Stimulated activated naive CD8-positive, alpha-beta T cell treated with anti-CD3 and anti-CD28 coated beads, Interleukin-15, amount 100 ng/mL, for 72 hours (primary cell): ENCODE measurements around the gene HLCS.

ENCODE experiments used
- ATAC-seq: fragments of 150-1000 bp; cut with Tn5 transposase; 2 replicates; pipeline ENCODE4 v1.10.0; 2021; ENCODE audit warnings: mild to moderate bottlenecking, moderate library complexity
- DNase-seq, 2 donors: peaks; one replicate each; pipeline ENCODE4 v3.0.0; 2021 to 2022
- H3K27ac Mint-ChIP-seq, 2 donors: one replicate each; pipeline ENCODE4 v1.8.0; 2022; ENCODE audit warnings: mild to moderate bottlenecking in 2 of 2, mixed read lengths in 2 of 2, moderate library complexity in 2 of 2
- H3K27me3 Mint-ChIP-seq: one replicate; pipeline ENCODE4 v1.8.0; 2022; ENCODE audit warnings: mixed read lengths
- H3K4me1 Mint-ChIP-seq: one replicate; pipeline ENCODE4 v1.8.0; 2022; ENCODE audit warnings: mild to moderate bottlenecking, mixed read lengths
- H3K4me3 Mint-ChIP-seq, 2 donors: one replicate each; pipeline ENCODE4 v1.8.0; 2022; ENCODE audit warnings: mild to moderate bottlenecking in 2 of 2, mixed read lengths in 2 of 2, moderate library complexity in 1 of 2
- H3K9me3 Mint-ChIP-seq, 2 donors: one replicate each; pipeline ENCODE4 v1.8.0; 2022; ENCODE audit warnings: mixed read lengths in 2 of 2

The HLCS gene

DNA sequence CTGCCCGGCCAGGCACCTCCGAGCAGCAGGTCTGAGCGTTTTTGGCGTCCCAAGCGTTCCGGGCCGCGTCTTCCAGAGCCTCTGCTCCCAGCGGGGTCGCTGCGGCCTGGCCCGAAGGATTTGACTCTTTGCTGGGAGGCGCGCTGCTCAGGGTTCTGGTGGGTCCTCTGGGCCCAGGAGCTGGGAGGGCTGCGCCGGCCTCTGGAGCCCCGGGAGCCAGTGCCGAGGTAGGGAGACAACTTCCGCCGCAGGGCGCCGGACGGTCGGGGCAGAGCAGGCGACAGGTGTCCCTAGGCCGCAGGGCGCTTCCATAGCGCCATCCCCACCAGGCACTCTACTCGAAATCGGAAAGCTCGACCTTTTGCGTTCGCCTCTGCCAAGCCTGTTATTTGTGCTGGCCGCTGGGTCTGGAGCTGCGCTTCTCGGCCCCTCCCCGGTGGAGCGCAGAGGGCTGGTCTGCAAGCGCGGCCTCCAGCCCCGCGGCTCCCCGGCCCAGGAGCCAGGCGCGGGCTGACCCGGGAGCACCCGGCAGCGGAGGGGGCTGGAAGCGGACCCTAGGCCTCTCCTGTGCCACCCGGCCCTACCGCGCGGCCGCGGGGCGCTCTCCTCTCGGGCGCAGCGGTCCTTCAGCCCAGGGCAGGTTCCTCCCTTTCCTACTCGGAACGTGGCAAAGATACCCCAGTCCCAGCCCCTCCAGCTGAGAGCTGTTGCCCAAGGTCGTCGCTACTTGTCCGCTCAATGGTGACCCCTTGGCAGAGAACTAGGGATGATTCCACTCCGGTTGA lies 265.3 kb downstream of the HLCS start:
- peaks cover 84% of the 10 kb centered on the region for H3K4me1 Mint-ChIP-seq
- ATAC-seq, result peak; percentile 29
- H3K27ac Mint-ChIP-seq, result peak overlapping the region in 1 of 2 donors; percentile 12
- H3K9me3 Mint-ChIP-seq, result no peaks in the 10 kb centered on the region
- peak in 1 of 2 donors; percentile 23 for DNase-seq
- peaks cover 94% of the 10 kb centered on the region for H3K27me3 Mint-ChIP-seq
- H3K4me3 Mint-ChIP-seq, result peak overlapping the region; percentile 84
